A673 (cell line): Measurements from ENCODE around the gene POLR3A. TPM values are rescaled to one million over a fixed set of nuclear protein-coding genes. Genes with fewer than 3 reads are reported as not detected.

Experiments used
- BruUV-seq: library from RNA; stranded (reverse); fragments of 400-500 nt; replicated peaks from 2 replicates; lab custom pipeline; 2021; lab: Mats Ljungman, UMichigan
- CTCF ChIA-PET: fragments of 300-600 bp; sonication (Branson Sonifier 250); formaldehyde crosslinking; loops from one replicate; lab custom pipeline; 2022; ENCODE audit warnings: antibody characterized with exemption; lab: Charles Lee
- POLR2A ChIA-PET: fragments of 300-600 bp; sonication (Branson Sonifier 250); formaldehyde crosslinking; loops from one replicate; lab custom pipeline; 2022; ENCODE audit warnings: antibody characterized with exemption; ENCODE audit not compliant: low non-redundant PET; lab: Charles Lee
- DNase-seq: peaks from one replicate; pipeline ENCODE4 v3.0.0-alpha.2; 2015; ENCODE audit warnings: low spot score
- H3K27ac ChIP-seq: fragments of 200-600 bp; sonication (generic); 2 replicates; pipeline ENCODE4 v1.5.1; 2016; ENCODE audit warnings: mixed run types, low read depth, mild to moderate bottlenecking, mixed read lengths, antibody characterized with exemption, low read length; ENCODE audit not compliant: poor library complexity, severe bottlenecking
- H3K27me3 ChIP-seq: fragments of 200-600 bp; sonication (generic); replicated peaks from 2 replicates; pipeline ENCODE4 v1.6.1; 2017; ENCODE audit warnings: mixed run types, low read depth, mild to moderate bottlenecking, mixed read lengths, antibody characterized with exemption, low read length; ENCODE audit not compliant: insufficient read depth, poor library complexity
- H3K36me3 ChIP-seq: fragments of 200-600 bp; sonication (generic); 2 replicates; pipeline ENCODE4 v1.6.1; 2016; ENCODE audit warnings: mixed run types, mild to moderate bottlenecking, mixed read lengths, antibody characterized with exemption, low read length; ENCODE audit not compliant: insufficient read depth, poor library complexity, severe bottlenecking
- H3K4me1 ChIP-seq: fragments of 200-600 bp; sonication (generic); 2 replicates; pipeline ENCODE4 v1.6.1; 2017; ENCODE audit warnings: mixed run types, mild to moderate bottlenecking, mixed read lengths, antibody characterized with exemption, low read length; ENCODE audit not compliant: insufficient read depth, poor library complexity, severe bottlenecking
- H3K4me3 ChIP-seq: fragments of 200-600 bp; sonication (generic); 2 replicates; pipeline ENCODE4 v1.5.1; 2016; ENCODE audit warnings: low read depth, mixed run types, mild to moderate bottlenecking, mixed read lengths, low read length; ENCODE audit not compliant: poor library complexity, severe bottlenecking
- H3K9me3 ChIP-seq: fragments of 200-600 bp; sonication (generic); 2 replicates; pipeline ENCODE4 v1.6.1; 2016; ENCODE audit warnings: mixed run types, low read depth, mild to moderate bottlenecking, mixed read lengths, antibody characterized with exemption, low read length; ENCODE audit not compliant: poor library complexity, severe bottlenecking
- EZH2 ChIP-seq: fragments of 200-600 bp; sonication (generic); IDR thresholded peaks from 2 replicates; pipeline ENCODE4 v1.6.1; 2017; ENCODE audit warnings: borderline replicate concordance, low read depth, mild to moderate bottlenecking, mixed read lengths, antibody characterized with exemption, low read length; ENCODE audit not compliant: poor library complexity, severe bottlenecking
- intact Hi-C: fragments of 100-400 bp; cut with micrococcal nuclease; formaldehyde crosslinking; loops from one replicate; pipeline ENCODE4 v1.10.0; 2022; ENCODE audit not compliant: unreplicated experiment
- total RNA-seq: library from RNA; stranded (reverse); gene quantifications from 2 replicates; pipeline ENCODE4 v1.2.3, GENCODE V29; 2021
- TF ChIP-seq, protein P1 (sequence below): fragments of 300-800, 200-600 bp; sonication (generic); conservative IDR thresholded peaks from 2 replicates; pipeline ENCODE4 v1.5.1; 2017; ENCODE audit warnings: low read depth, mild to moderate bottlenecking, antibody characterized with exemption, low read length, moderate library complexity, mixed read lengths

The POLR3A gene
- total RNA-seq, 1 experiment from 2014 or later: 27.8 TPM

DNA sequence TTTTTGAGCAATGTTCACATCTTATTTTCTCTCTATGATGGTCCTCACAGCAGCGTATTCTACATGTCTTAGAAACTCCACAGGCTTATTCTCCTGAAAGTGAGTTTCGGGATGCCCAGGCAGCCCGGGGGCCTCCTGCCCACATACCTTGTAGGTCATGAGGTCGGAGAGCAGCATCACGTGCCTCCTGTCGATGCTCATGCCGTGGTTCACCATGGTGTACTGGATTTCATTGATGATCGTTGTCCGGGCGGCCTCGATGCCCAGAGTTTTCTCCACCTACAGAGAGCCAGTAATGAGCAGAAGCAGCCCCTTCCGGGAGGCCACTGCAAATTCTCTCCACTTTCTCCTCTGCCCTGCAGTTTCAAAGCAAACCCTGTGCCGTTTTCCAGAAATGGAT lies 48.0 kb downstream of the POLR3A start:
- CTCF ChIA-PET: no interaction called here
- H3K36me3 ChIP-seq: peaks cover 76% of the 10 kb centered on the region
- DNase-seq: no peak
- POLR2A ChIA-PET: interaction anchor here (0.7 kb wide), 1 partner anchor 109 kb away, joined by 19 read pairs; no protein-coding TSS in a partner anchor
- TF ChIP-seq, protein P1, sequence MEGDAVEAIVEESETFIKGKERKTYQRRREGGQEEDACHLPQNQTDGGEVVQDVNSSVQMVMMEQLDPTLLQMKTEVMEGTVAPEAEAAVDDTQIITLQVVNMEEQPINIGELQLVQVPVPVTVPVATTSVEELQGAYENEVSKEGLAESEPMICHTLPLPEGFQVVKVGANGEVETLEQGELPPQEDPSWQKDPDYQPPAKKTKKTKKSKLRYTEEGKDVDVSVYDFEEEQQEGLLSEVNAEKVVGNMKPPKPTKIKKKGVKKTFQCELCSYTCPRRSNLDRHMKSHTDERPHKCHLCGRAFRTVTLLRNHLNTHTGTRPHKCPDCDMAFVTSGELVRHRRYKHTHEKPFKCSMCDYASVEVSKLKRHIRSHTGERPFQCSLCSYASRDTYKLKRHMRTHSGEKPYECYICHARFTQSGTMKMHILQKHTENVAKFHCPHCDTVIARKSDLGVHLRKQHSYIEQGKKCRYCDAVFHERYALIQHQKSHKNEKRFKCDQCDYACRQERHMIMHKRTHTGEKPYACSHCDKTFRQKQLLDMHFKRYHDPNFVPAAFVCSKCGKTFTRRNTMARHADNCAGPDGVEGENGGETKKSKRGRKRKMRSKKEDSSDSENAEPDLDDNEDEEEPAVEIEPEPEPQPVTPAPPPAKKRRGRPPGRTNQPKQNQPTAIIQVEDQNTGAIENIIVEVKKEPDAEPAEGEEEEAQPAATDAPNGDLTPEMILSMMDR: no peak
- no peak for TF ChIP-seq EZH2
- H3K27ac ChIP-seq: no peak overlapping the region
- H3K9me3 ChIP-seq: no peaks in the 10 kb centered on the region
- intact Hi-C loops: no loop called here
- BruUV-seq: no TSS peak
- H3K4me3 ChIP-seq: no peak overlapping the region
- no peaks in the 10 kb centered on the region for H3K27me3 ChIP-seq
- peaks cover 29% of the 10 kb centered on the region for H3K4me1 ChIP-seq

DNA sequence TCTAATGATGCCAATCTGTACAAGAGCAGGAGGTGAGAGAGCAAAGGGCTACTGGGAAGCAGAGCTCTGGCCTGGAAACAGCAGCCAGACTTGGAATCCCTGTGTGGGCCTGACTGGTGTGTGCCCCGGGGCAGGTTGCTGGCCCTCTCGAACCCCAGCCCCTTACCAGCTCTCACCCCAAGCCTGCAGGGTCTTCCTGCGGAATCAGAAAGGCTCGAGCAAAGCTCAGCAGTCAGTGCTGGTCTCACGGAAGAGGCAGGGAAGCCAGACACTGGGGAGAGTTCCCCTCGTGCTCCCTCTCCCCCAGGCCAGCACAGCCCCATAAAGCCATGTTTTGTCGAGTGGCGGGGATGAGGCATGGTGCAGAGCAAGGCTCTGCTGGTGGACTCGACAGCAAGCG lies 50.1 kb downstream of the POLR3A start:
- intact Hi-C loops: no loop called here
- no peaks in the 10 kb centered on the region for H3K9me3 ChIP-seq
- no peak for TF ChIP-seq EZH2
- TF ChIP-seq, protein P1: no peak
- H3K27me3 ChIP-seq: no peaks in the 10 kb centered on the region
- ChIA-PET POLR2A (no interaction called here), CTCF (no interaction called here)
- peaks cover 65% of the 10 kb centered on the region for H3K36me3 ChIP-seq
- no peak overlapping the region for H3K4me3 ChIP-seq
- no peak overlapping the region for H3K27ac ChIP-seq
- peaks cover 15% of the 10 kb centered on the region for H3K4me1 ChIP-seq
- DNase-seq: no peak
- no TSS peak for BruUV-seq

DNA sequence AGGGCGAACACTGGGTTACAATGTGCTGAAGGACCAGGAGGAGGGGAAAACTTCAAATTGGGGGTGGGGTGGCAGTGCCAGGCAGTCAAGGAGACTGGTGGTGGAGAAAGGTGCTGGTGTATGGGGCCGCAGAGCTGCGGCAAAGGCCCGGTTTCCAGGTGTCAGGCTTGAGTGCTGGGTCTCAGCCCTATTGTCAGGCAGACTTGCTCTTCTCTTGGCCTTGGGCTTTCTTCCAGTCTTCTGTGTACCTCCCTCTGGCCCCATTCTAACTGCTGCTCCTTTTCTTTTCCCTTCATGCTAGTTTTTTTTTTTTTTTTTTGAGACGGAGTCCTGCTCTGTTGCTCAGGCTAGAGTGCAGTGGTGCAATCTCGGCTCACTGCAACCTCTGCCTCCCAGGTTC lies 51.0 kb downstream of the POLR3A start:
- Histone ChIP-seq H3K36me3 (peaks cover 60% of the 10 kb centered on the region), H3K4me3 (no peak overlapping the region), H3K27ac (no peak overlapping the region), H3K9me3 (no peaks in the 10 kb centered on the region), H3K27me3 (no peaks in the 10 kb centered on the region), H3K4me1 (peaks cover 6% of the 10 kb centered on the region)
- TF ChIP-seq EZH2: no peak
- TF ChIP-seq, protein P1: no peak
- BruUV-seq: no TSS peak
- POLR2A ChIA-PET: no interaction called here
- CTCF ChIA-PET: no interaction called here
- DNase-seq: no peak
- intact Hi-C loops: no loop called here
